HEK293 (cell line): ENCODE measurements around the gene PCBD1.
A peak's percentile ranks its signal among the peaks of the same experiment; 100 is the strongest.

ENCODE experiments used
- CTCF ChIA-PET: fragments of 350-600 bp; formaldehyde crosslinking; extraction: SDS; loops from one replicate; lab custom pipeline; 2021; ENCODE audit warnings: antibody characterized with exemption; lab: Yijun Ruan, JAX
- POLR2A ChIA-PET: fragments of 300-600 bp; formaldehyde crosslinking; extraction: SDS; loops from one replicate; lab custom pipeline; 2020; ENCODE audit warnings: antibody characterized with exemption, inconsistent platforms; lab: Yijun Ruan, JAX
- H3K27ac ChIP-seq: fragments of 200-500 bp; sonication (Bioruptor generic); 2 replicates; pipeline ENCODE4 v1.5.1; 2014; ENCODE audit warnings: low read depth, low read length, control low read depth, inconsistent platforms; ENCODE audit errors: extremely low read depth
- H3K36me3 ChIP-seq, 2 experiments: fragments of 200-500 bp in 1 of 2; sonication (Bioruptor generic) in 1 of 2; 1 replicate in 1 of 2; 2 replicates in 1 of 2; pipeline ENCODE4 v1.5.1; 2014 to 2017; ENCODE audit warnings: inconsistent platforms in 2 of 2, low read length in 2 of 2; ENCODE audit not compliant: control insufficient read depth in 2 of 2, insufficient read depth in 1 of 2
- H3K4me1 ChIP-seq: fragments of 200-500 bp; sonication (Bioruptor generic); 2 replicates; pipeline ENCODE4 v1.5.1; 2014; ENCODE audit warnings: mild to moderate bottlenecking, low read length, inconsistent platforms; ENCODE audit not compliant: control insufficient read depth, insufficient read depth
- H3K4me3 ChIP-seq: 2 replicates; pipeline ENCODE4 v1.5.1; 2011; ENCODE audit warnings: low read depth, mild to moderate bottlenecking, control low read depth, low read length, moderate library complexity
- H3K9me3 ChIP-seq: fragments of 200-500 bp; sonication (Bioruptor generic); 2 replicates; pipeline ENCODE4 v1.5.1; 2014; ENCODE audit warnings: low read depth, low read length, inconsistent platforms; ENCODE audit not compliant: control insufficient read depth, insufficient read depth
- EGR2 ChIP-seq: fragments of 450-650 bp; formaldehyde crosslinking; IDR thresholded peaks from 2 replicates; pipeline ENCODE4 v1.5.1; 2016; ENCODE audit warnings: low read depth, missing biosample characterization, missing genetic modification characterization
- GLIS2 ChIP-seq: fragments of 450-650 bp; formaldehyde crosslinking; IDR thresholded peaks from 2 replicates; pipeline ENCODE4 v1.5.1; 2016; ENCODE audit warnings: missing biosample characterization, missing genetic modification characterization
- KLF16 ChIP-seq: fragments of 450-650 bp; formaldehyde crosslinking; IDR thresholded peaks from 2 replicates; pipeline ENCODE4 v1.5.1; 2017; ENCODE audit warnings: missing biosample characterization, missing genetic modification characterization
- MYNN ChIP-seq: fragments of 450-650 bp; formaldehyde crosslinking; IDR thresholded peaks from 2 replicates; pipeline ENCODE4 v1.5.1; 2016; ENCODE audit warnings: missing biosample characterization, missing genetic modification characterization, borderline replicate concordance
- PRDM2 ChIP-seq: fragments of 450-650 bp; formaldehyde crosslinking; IDR thresholded peaks from 2 replicates; pipeline ENCODE4 v1.5.1; 2016; ENCODE audit warnings: missing biosample characterization, missing genetic modification characterization, borderline replicate concordance
- SP7 ChIP-seq: fragments of 450-650 bp; formaldehyde crosslinking; IDR thresholded peaks from 2 replicates; pipeline ENCODE4 v1.5.1; 2016; ENCODE audit warnings: missing biosample characterization, missing genetic modification characterization
- ZBTB48 ChIP-seq: fragments of 450-650 bp; formaldehyde crosslinking; IDR thresholded peaks from 2 replicates; pipeline ENCODE4 v1.5.1; 2016; ENCODE audit warnings: missing biosample characterization, missing genetic modification characterization
- ZBTB8A ChIP-seq: fragments of 450-650 bp; formaldehyde crosslinking; IDR thresholded peaks from 2 replicates; pipeline ENCODE4 v1.5.1; 2016; ENCODE audit warnings: missing biosample characterization, missing genetic modification characterization
- ZFHX2 ChIP-seq: fragments of 450-650 bp; formaldehyde crosslinking; conservative IDR thresholded peaks from 2 replicates; pipeline ENCODE4 v1.5.1; 2016; ENCODE audit warnings: missing biosample characterization, missing genetic modification characterization
- ZFP3 ChIP-seq: fragments of 450-650 bp; formaldehyde crosslinking; IDR thresholded peaks from 2 replicates; pipeline ENCODE4 v1.5.1; 2016; ENCODE audit warnings: low read depth, missing biosample characterization, missing genetic modification characterization
- ZFP69B ChIP-seq: fragments of 450-650 bp; formaldehyde crosslinking; IDR thresholded peaks from 2 replicates; pipeline ENCODE4 v1.5.1; 2016; ENCODE audit warnings: missing biosample characterization, missing genetic modification characterization
- ZNF157 ChIP-seq: fragments of 450-650 bp; formaldehyde crosslinking; IDR thresholded peaks from 2 replicates; pipeline ENCODE4 v1.5.1; 2016; ENCODE audit warnings: missing biosample characterization, missing genetic modification characterization
- ZNF175 ChIP-seq: fragments of 450-650 bp; formaldehyde crosslinking; IDR thresholded peaks from 2 replicates; pipeline ENCODE4 v1.5.1; 2016; ENCODE audit warnings: missing biosample characterization, missing genetic modification characterization
- ZNF2 ChIP-seq: fragments of 450-650 bp; formaldehyde crosslinking; IDR thresholded peaks from 2 replicates; pipeline ENCODE4 v1.5.1; 2016; ENCODE audit warnings: missing biosample characterization, missing genetic modification characterization
- ZNF221 ChIP-seq: fragments of 450-650 bp; formaldehyde crosslinking; IDR thresholded peaks from 2 replicates; pipeline ENCODE4 v1.5.1; 2017; ENCODE audit warnings: missing biosample characterization, missing genetic modification characterization, borderline replicate concordance
- ZNF311 ChIP-seq: fragments of 450-650 bp; formaldehyde crosslinking; IDR thresholded peaks from 2 replicates; pipeline ENCODE4 v1.5.1; 2017; ENCODE audit warnings: missing biosample characterization, missing genetic modification characterization, borderline replicate concordance
- ZNF426 ChIP-seq: fragments of 450-650 bp; formaldehyde crosslinking; IDR thresholded peaks from 2 replicates; pipeline ENCODE4 v1.5.1; 2017; ENCODE audit warnings: missing biosample characterization, missing genetic modification characterization, mild to moderate bottlenecking, inconsistent platforms, moderate library complexity
- ZNF530 ChIP-seq: fragments of 450-650 bp; formaldehyde crosslinking; IDR thresholded peaks from 2 replicates; pipeline ENCODE4 v1.5.1; 2016; ENCODE audit warnings: low read depth, missing biosample characterization, missing genetic modification characterization
- ZNF548 ChIP-seq: fragments of 450-650 bp; formaldehyde crosslinking; IDR thresholded peaks from 2 replicates; pipeline ENCODE4 v1.5.1; 2016; ENCODE audit warnings: missing biosample characterization, missing genetic modification characterization
- ZNF571 ChIP-seq: fragments of 450-650 bp; formaldehyde crosslinking; IDR thresholded peaks from 2 replicates; pipeline ENCODE4 v1.5.0; 2017; ENCODE audit warnings: missing biosample characterization, missing genetic modification characterization
- ZNF580 ChIP-seq: fragments of 450-650 bp; formaldehyde crosslinking; IDR thresholded peaks from 2 replicates; pipeline ENCODE4 v1.5.1; 2016; ENCODE audit warnings: missing biosample characterization, missing genetic modification characterization
- ZNF600 ChIP-seq: fragments of 450-650 bp; formaldehyde crosslinking; IDR thresholded peaks from 2 replicates; pipeline ENCODE4 v1.5.1; 2016; ENCODE audit warnings: missing biosample characterization, missing genetic modification characterization
- ZNF677 ChIP-seq: fragments of 450-650 bp; IDR thresholded peaks from 2 replicates; pipeline ENCODE4 v1.5.0; 2018; ENCODE audit warnings: missing biosample characterization, mild to moderate bottlenecking, missing genetic modification characterization, moderate library complexity
- ZNF701 ChIP-seq: fragments of 450-650 bp; formaldehyde crosslinking; IDR thresholded peaks from 2 replicates; pipeline ENCODE4 v1.5.1; 2016; ENCODE audit warnings: missing biosample characterization, missing genetic modification characterization
- ZNF791 ChIP-seq: fragments of 450-650 bp; formaldehyde crosslinking; IDR thresholded peaks from 2 replicates; pipeline ENCODE4 v1.5.1; 2016; ENCODE audit warnings: missing biosample characterization, missing genetic modification characterization
- ZSCAN18 ChIP-seq: fragments of 450-650 bp; formaldehyde crosslinking; IDR thresholded peaks from 2 replicates; pipeline ENCODE4 v1.5.1; 2016; ENCODE audit warnings: missing biosample characterization, missing genetic modification characterization
- ZSCAN30 ChIP-seq: fragments of 450-650 bp; IDR thresholded peaks from 2 replicates; pipeline ENCODE4 v1.5.1; 2018; ENCODE audit warnings: missing biosample characterization, mild to moderate bottlenecking, missing genetic modification characterization, moderate library complexity

Gene PCBD1

GRCh38 chr10:70921285-70921684 lies 32.9 kb upstream of the PCBD1 start:
- H3K36me3 ChIP-seq, result no peaks in the 10 kb centered on the region
- H3K4me3 ChIP-seq, result no peak overlapping the region
- ChIA-PET CTCF (interaction anchor here (1.2 to 2.3 kb wide), 2 partner anchors 18 to 283 kb away, joined by 3 to 13 read pairs; no protein-coding TSS in a partner anchor), POLR2A (interaction anchor here (0.5 kb wide), 1 partner anchor 112 kb away, joined by 3 read pairs; no protein-coding TSS in a partner anchor)
- H3K9me3 ChIP-seq, result no peaks in the 10 kb centered on the region
- TF ChIP-seq ZNF530 (no peak), ZSCAN30 (no peak), ZBTB48 (tag by site-specific recombination) (no peak), ZFP3 (tag by site-specific recombination) (no peak), ZNF580 (tag by site-specific recombination) (no peak), ZNF600 (tag by site-specific recombination) (no peak), ZNF311 (tag by site-specific recombination) (no peak), ZNF571 (no peak), ZNF701 (tag by site-specific recombination) (no peak), PRDM2 (no peak), ZBTB8A (tag by site-specific recombination) (no peak), MYNN (tag by site-specific recombination) (no peak), ZNF157 (no peak), SP7 (no peak), ZNF426 (tag by site-specific recombination) (no peak), GLIS2 (tag by site-specific recombination) (no peak), ZNF221 (tag by site-specific recombination) (no peak), ZNF2 (tag by site-specific recombination) (no peak)
- H3K4me1 ChIP-seq, result no peaks in the 10 kb centered on the region
- no peak overlapping the region for H3K27ac ChIP-seq

- no peaks in the 10 kb centered on the region for H3K4me1 ChIP-seq
- H3K4me3 ChIP-seq, result no peak overlapping the region
- H3K27ac ChIP-seq, result no peak overlapping the region
- H3K9me3 ChIP-seq, result no peaks in the 10 kb centered on the region
- TF ChIP-seq ZFHX2 (tag by site-specific recombination) (peak; percentile 61; the same call in 1 of the 2 replicates), ZNF791 (no peak), ZSCAN18 (tag by site-specific recombination) (no peak), ZNF677 (peak; percentile 87), KLF16 (tag by site-specific recombination) (no peak), ZNF175 (no peak), EGR2 (tag by site-specific recombination) (peak; percentile 74), ZNF548 (tag by site-specific recombination) (no peak), ZFP69B (tag by site-specific recombination) (no peak)
- no peaks in the 10 kb centered on the region for H3K36me3 ChIP-seq
- ChIA-PET CTCF (interaction anchor here (1.2 to 2.3 kb wide), 2 partner anchors 17 to 284 kb away, joined by 3 to 13 read pairs; no protein-coding TSS in a partner anchor), POLR2A (no interaction called here)
These were observed 32.2 kb upstream of the PCBD1 start for GRCh38 chr10:70920519-70920918.
